Smooth muscle cell of the pulmonary artery (primary cell): ENCODE results near the gene SMIM21. TPM values are rescaled to one million over a fixed set of nuclear protein-coding genes. Genes with fewer than 3 reads are reported as not detected.

Experiments
- total RNA-seq: library from RNA; depleted of rRNA; stranded (reverse); fragments of >200 nt; gene quantifications from 2 replicates; pipeline ENCODE4 v1.2.3, GENCODE V29; 2014

The SMIM21 gene
- not detected in 2 replicates for total RNA-seq

DNA sequence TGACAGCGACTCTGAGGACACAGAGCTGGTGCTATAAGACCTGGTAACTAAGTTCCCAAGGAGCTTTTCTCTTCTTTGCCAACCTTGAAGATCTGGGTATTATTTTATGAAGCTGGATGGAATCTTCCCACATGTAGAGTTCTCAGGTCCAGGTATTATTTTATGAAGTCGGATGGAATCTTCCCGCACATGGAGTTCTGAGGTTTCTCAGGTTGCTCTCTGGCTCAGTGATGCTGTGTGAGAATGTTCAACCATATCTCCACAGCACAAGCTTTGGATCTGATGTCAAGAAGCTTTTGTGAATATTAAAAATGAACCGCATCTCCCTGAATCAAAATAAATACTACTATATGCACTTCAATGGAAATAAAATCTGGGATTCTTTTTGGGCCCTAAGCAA is at the start of gene SMIM21:
Gene SMIM21, minus strand, starts transcription at position 101 of the 400 bp plus-strand sequence. CDS start 140 bp downstream, outside the sequence.

Other genes with a start within 250 kb of the SMIM21 start
- 8.2 and 10.0 TPM in 2 replicates for gene PTGR3, start 218.6 kb downstream of the SMIM21 start, total RNA-seq
- 4.2 and 6.1 TPM in 2 replicates for gene TSHZ1, start 216.9 kb downstream of the SMIM21 start, total RNA-seq